GM12865 (cell line): Measurements from ENCODE around the gene SLC38A11.

Experiments
- DNase-seq: peaks from one replicate; pipeline ENCODE4 v3.0.0; 2010; ENCODE audit warnings: low read depth
- H3K4me3 ChIP-seq: 2 replicates; pipeline ENCODE4 v1.5.1; 2011; ENCODE audit warnings: mild to moderate bottlenecking, low read depth, low read length, control low read depth
- CTCF ChIP-seq: IDR thresholded peaks from 2 replicates; pipeline ENCODE4 v1.5.1; 2011; ENCODE audit warnings: low read length, control low read depth, low read depth, inconsistent platforms; ENCODE audit not compliant: insufficient read depth; ENCODE audit errors: missing control alignments

Gene SLC38A11

GRCh38 chr2:164910101-164910899 lies 45.0 kb downstream of the SLC38A11 start:
- no peak overlapping the region for H3K4me3 ChIP-seq
- no peak for TF ChIP-seq CTCF
- DNase-seq, result peak; percentile 39

- no peak for TF ChIP-seq CTCF
- DNase-seq, result no peak
- H3K4me3 ChIP-seq, result no peak overlapping the region
Measured at GRCh38 chr2:164906947-164907346, 48.4 kb downstream of the SLC38A11 start.

DNA sequence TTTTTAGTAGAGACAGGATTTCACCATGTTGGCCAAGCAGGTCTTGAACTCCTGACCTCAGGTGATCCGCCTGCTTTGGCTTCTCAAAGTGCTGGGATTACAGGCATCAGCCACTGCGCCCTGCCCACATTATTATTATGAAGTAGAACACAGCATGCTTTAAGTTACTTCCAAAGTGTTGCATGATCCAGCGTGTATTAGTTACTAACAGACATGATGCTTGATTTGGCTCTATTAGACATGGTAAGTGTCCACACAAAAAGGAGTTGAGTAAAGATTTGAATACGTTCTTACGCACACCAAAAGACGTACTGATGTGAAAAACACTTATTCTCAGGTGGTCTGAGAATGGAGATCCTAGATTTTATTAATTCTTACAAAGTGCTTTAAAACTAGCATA lies 50.0 kb downstream of the SLC38A11 start:
- no peak for TF ChIP-seq CTCF
- DNase-seq, result no peak
- H3K4me3 ChIP-seq, result no peak overlapping the region

DNA sequence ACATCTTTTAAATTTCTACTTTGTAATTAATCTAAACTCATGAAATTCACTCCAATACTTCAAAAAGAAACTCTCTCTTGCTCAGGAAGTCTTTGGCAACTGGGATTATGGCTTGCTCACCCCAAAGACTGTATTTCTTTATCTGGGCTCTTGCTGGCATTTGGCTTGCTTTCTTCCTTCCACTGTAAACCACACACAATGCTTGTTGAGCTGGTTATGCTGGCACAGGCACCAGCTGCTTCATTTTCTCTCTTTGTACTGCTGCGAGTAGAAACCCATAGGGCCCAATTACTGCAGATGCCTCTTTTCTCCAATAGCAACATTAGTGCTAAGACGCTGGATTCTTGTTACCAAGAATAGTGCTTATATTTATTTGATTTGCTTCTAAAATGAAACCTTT lies 51.4 kb downstream of the SLC38A11 start:
- DNase-seq, result no peak
- no peak for TF ChIP-seq CTCF
- H3K4me3 ChIP-seq, result no peak overlapping the region

- H3K4me3 ChIP-seq, result no peak overlapping the region
- no peak for DNase-seq
- TF ChIP-seq CTCF, result no peak
Measured at GRCh38 chr2:164903204-164903603, 52.1 kb downstream of the SLC38A11 start.

DNA sequence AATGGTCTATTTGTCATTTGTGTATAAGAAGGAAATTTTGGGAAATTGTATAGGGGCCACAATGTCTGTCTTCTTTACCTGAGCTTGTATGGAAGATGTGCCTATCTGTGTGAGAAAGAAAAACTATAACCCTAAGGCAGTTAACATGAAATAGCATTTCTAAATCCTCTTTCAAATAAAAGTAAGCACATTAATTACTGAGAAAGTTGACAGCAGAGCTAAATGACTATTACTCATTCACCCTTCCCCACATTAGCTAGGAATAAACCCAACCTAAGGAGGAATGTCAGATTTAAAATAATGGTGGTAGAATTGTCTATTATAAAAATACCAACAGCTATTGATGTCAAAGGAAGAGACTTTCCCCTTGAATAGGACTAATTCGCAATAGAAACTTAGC lies 56.2 kb downstream of the SLC38A11 start:
- DNase-seq, result no peak
- H3K4me3 ChIP-seq, result no peak overlapping the region
- no peak for TF ChIP-seq CTCF

- no peak for DNase-seq
- no peak for TF ChIP-seq CTCF
- no peak overlapping the region for H3K4me3 ChIP-seq
Measured at GRCh38 chr2:164898475-164898874, 56.9 kb downstream of the SLC38A11 start.
